Activated T-cell treated with anti-CD3 and anti-CD28 coated beads for 4 hours (primary cell): ENCODE data around the gene CD53.
"Not testable (repeated sequence)": the region's sequence is repeated elsewhere in the genome, so short reads cannot be mapped to it uniquely, and the experiment has no call there.

Experiments
- DNase-seq: peaks from one replicate; pipeline ENCODE4 v3.0.0-alpha.2; 2020

The CD53 gene

DNA sequence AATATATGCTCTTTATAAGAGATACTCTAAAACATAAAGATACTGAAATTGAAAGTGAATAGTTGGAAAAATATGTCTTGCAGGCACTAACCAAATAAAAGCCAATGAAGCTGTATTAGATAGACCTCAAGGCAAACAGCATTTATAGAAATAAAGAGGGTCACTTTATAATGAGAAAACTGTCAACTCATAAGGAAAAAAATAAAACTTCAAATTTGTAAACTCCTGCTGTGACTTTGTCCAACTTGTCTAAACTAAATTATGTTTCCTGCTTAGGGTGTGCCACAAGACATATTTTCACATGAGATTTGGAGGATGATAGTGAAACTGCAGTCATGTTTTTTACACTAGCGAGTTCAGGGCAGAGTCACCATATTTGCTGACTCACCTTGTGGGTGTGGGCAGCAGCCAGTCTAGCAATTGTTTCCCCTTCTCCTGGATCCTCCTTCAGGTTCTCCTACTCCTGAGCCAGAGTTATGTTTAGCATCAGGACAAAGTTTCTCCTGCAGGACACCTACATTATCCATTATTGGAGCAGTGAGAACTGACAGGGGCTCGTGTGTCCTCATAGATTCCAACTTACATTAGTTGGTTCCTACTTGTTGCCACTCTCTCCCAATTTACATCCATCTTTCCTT lies 43.8 kb downstream of the CD53 start:
- DNase-seq, result no peak

DNA sequence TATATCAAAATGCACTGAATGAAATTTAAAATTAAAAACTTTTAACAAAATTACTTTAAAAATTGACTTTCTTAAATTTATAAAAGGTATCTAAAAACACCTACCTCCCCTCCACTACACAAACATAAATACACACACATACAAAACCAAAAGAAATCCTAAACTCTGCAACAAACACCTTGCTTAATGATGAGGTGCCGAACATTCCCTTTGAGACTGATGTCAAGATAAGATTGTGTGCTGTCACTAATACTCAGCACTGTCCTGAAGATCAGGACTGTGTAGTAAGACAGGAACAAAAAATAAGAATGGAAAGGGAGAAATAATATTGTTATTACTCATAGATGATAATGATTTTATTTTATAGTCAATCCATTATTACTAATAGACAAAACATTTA lies 45.1 kb downstream of the CD53 start:
- no peak for DNase-seq

DNA sequence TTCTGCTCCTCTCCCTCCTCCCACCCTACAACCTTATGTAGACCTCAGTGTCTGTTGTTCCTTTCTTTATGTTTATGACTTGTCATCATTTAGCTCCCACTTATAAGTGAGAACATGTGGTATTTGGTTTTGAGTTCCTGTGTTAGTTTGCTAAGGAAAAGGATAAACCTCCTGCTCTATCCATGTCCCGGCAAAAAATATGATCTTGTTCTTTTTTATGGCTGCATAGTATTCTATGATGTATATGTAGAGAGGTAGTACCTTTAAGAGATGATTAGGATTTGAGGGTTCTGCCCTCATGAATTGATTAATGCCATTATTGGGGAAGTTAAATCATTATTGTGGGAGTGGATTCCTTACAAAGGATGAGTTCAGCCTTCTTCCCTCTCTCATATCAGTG lies 49.0 kb downstream of the CD53 start:
- DNase-seq, result no peak

DNA sequence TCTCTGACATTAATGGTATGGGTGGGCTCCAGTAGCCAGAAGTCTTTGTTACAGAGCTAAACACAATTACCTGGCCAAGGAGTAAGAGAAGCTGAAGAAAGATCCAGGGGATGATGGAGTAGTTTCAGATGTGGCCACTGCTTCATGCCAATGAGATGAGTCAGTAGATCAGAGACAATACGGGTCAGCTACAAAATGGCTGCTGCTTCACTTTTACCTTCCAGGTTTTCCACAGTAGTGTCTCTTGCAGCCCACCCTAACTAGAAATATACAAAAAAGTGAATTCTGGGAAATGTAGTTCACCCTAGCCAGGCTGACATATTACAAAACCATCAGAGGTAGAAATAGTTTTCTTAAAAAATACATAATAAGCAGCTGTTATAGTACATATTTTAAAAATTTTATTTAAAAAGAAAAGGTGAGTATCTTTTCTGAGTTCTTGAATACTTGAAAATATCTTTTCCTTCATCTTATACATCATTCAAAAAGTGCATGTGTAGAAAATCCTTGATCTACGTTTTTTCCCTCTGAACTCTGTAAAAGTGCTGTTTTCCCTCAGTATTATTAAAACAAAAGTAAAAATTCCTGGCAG lies 54.6 kb downstream of the CD53 start:
- no peak for DNase-seq

DNA sequence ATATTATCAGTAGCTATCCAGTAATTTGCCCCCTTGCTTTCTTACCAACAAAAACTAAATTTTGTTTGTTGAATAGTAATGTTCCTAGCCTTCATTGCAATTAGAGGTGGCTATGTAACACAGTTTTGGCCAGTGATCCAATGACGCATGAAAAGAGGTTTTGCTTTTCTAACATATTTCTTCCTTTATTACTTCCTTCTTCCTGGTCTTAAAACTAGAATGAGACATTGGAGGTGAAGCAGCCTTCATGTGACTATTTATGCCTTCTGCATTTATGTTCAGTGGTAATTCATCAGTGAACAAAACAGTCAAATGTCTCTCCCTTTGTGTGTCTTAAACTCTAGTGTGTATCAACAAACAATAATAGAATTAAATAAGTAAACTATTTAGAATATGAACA lies 55.2 kb downstream of the CD53 start:
- no peak for DNase-seq

DNA sequence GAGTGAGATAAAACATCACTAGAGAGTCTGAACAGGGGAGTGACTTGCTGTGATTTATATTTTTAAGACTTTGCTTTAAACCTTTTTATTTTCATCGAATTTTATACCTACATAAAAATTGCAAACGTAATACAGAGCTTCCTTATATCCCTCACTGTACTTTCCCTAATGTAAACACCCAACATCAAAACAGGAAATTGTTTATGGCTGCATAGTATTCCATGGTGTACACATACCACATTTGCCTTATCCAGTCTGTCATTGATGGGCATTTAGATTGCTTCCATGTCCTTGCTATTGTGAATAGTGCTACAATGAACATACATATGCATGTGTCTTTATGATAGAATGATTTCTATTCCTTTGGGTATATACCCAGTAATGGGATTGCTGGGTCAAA lies 56.0 kb downstream of the CD53 start:
- DNase-seq, result no peak

DNA sequence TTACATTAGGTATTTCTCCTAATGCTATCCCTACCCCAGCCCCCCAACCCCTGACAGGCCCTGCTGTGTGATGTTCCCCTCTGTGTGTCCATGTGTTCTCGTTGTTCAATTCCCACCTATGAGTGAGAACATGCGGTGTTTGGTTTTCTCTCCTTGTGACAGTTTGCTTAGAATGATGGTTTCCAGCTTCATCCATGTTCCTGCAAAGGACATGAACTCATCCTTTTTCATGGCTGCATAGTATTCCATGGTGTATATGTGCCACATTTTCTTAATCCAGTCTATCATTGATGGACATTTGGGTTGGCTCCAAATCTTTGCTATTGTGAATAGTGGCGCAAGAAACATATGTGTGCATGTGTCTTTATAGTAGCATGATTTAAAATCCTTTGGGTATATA lies 58.1 kb downstream of the CD53 start:
- not testable (repeated sequence) for DNase-seq

DNA sequence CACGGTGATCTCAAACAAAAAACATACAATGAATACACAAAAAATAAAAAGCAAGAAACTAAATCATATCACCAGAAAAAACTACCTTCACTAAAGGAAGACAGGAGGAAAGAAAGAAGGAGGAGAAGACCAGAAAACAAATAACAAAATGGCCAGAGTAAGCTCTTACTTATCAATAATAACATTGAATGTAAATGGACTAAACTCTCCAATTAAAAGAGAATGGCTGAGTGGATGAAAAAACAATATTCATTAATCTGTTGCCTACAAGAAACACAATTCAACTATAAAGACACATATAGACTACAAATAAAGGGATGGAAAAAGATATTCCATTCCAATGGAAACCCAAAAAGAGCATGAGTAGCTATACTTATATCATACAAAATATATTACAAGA lies 63.6 kb downstream of the CD53 start:
- DNase-seq, result no peak

DNA sequence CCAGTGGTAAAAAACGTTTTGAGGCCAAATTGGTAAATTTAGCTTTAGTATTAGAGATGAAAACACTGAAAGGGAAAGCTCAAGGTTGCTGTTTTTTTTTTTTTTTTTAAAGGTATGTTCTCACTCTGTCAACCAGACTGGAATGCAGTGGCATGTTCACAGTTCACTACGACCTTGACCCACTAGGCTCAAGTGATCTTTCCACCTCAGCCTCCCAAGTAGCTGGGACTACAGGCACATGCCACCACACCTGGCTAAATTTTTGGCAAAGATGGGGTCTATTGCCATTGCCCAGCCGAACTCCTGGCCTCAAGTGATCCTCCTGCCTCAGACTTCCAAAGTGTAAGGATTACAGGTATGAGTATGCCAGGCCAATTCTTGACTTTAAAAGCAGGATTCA lies 71.9 kb downstream of the CD53 start:
- DNase-seq, result no peak

DNA sequence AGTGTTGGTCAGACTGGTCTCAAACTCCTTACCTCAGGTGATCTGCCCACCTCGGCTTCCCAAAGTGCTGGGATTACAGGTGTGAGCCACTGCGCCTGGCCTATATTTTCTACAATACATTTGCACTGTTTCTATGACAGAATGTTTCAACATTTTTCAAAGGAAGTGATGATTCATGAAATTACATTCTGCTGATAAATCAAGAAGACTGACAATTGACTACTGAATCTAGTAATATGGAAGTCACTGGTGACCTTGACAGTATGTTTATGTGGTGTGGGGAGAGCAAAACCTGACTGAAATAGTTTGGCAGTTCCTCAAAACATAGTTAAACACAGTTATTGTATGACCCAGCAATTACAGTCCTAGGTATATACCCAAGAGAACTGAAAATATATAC lies 72.7 kb downstream of the CD53 start:
- DNase-seq, result no peak

DNA sequence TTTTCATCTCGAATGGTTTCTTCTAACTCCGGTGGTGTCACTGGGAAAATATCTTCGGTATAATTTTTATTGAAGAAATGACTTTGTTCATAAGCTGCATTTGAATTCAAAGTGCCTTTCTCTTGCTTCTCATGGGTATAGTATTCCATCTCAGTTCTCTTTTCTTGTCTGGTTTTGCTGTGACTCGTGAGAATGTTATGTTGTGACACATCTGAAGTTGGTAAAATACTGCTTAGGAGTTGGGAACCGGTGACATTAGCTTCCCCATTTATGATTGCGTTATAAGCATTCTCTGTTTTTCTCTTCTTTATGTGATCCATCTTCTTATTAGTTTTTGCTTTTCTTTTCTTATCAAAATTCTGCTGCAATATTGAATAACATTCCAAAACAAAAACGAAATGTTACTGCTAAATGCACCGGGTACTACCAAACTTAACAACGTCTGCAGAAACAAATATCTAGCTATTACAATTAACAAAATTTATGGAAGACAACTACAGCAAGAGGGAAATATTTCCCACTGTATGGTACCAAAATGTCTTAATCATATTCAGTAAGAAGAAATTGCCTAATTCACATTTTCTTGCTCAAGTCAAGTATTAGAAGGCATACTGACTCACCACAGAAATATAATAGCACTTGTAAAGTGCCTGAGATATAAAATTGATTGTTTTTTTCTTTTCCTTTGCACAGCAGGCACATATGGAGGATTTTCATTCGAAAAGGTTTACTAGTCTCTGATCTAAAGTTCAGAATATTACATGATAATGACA lies 75.3 kb downstream of the CD53 start:
- no peak for DNase-seq
